SK-N-SH (cell line): ENCODE data around the gene PRKAA2. TPM values are rescaled to one million over a fixed set of nuclear protein-coding genes. Genes with fewer than 3 reads are reported as not detected.

ENCODE experiments used
- CTCF ChIA-PET: fragments of 300-600, 350-600 bp; formaldehyde crosslinking; extraction: SDS; loops from one replicate; lab custom pipeline; 2021; lab: Yijun Ruan, JAX
- POLR2A ChIA-PET: fragments of 350-600 bp; sonication (Branson Sonifier 250); formaldehyde crosslinking; extraction: SDS; loops from one replicate; lab custom pipeline; 2020; ENCODE audit warnings: antibody characterized with exemption, inconsistent platforms; lab: Yijun Ruan, JAX
- DNase-seq: peaks from one replicate; pipeline ENCODE4 v3.0.0; 2012
- H2AFZ ChIP-seq: fragments of 200-600 bp; sonication (generic); 2 replicates; pipeline ENCODE4 v1.8.1; 2016; ENCODE audit warnings: antibody characterized with exemption, mild to moderate bottlenecking, low read depth
- H3F3A ChIP-seq: fragments of 200-600 bp; sonication (generic); replicated peaks from 2 replicates; pipeline ENCODE3; 2016; ENCODE audit warnings: antibody characterized with exemption, mild to moderate bottlenecking; ENCODE audit not compliant: insufficient read depth
- H3K27ac ChIP-seq, 2 experiments: fragments of 200-500 bp in 1 of 2; fragments of 200-600 bp in 1 of 2; sonication (Bioruptor generic) in 1 of 2; sonication (generic), shearing (Covaris generic) in 1 of 2; 2 replicates each; pipeline versions ENCODE4 v1.5.1 to v1.6.1; 2014 to 2016; ENCODE audit warnings: low read depth in 2 of 2, inconsistent platforms in 1 of 2, low read length in 1 of 2, mild to moderate bottlenecking in 1 of 2, mixed read lengths in 1 of 2
- H3K27me3 ChIP-seq: fragments of 200-600 bp; sonication (generic), shearing (Covaris generic); 2 replicates; pipeline ENCODE4 v1.6.1; 2016; ENCODE audit warnings: mixed run types; ENCODE audit not compliant: insufficient read depth
- H3K36me3 ChIP-seq, 2 experiments: fragments of 200-500 bp in 1 of 2; fragments of 200-600 bp in 1 of 2; sonication (Bioruptor generic) in 1 of 2; sonication (generic) in 1 of 2; replicated peaks in 1 of 2; 2 replicates each; pipeline versions ENCODE3 to v1.5.1; 2014 to 2016; ENCODE audit warnings: low read length in 1 of 2, mild to moderate bottlenecking in 1 of 2; ENCODE audit not compliant: insufficient read depth in 2 of 2, control insufficient read depth in 1 of 2
- H3K4me1 ChIP-seq, 2 experiments: fragments of 200-500 bp in 1 of 2; fragments of 200-600 bp in 1 of 2; sonication (Bioruptor generic) in 1 of 2; sonication (generic), shearing (Covaris generic) in 1 of 2; 2 replicates each; pipeline versions ENCODE4 v1.5.1 to v1.6.1; 2014 to 2016; ENCODE audit warnings: low read depth in 1 of 2, low read length in 1 of 2, mixed run types in 1 of 2; ENCODE audit not compliant: insufficient read depth in 2 of 2, control insufficient read depth in 1 of 2
- H3K4me2 ChIP-seq: fragments of 200-600 bp; sonication (generic), shearing (Covaris generic); 2 replicates; pipeline ENCODE4 v1.6.1; 2017; ENCODE audit warnings: mixed run types
- H3K4me3 ChIP-seq, 2 experiments: fragments of 200-500 bp in 1 of 2; fragments of 200-600 bp in 1 of 2; sonication (Bioruptor generic) in 1 of 2; sonication (generic), shearing (Covaris generic) in 1 of 2; 2 replicates each; pipeline versions ENCODE4 v1.5.1 to v1.8.1; 2014 to 2016; ENCODE audit warnings: low read depth in 2 of 2, inconsistent platforms in 1 of 2, low read length in 1 of 2, mild to moderate bottlenecking in 1 of 2, mixed read lengths in 1 of 2, moderate library complexity in 1 of 2
- H3K79me2 ChIP-seq: fragments of 200-600 bp; sonication (generic); 2 replicates; pipeline ENCODE4 v1.8.1; 2017; ENCODE audit warnings: mild to moderate bottlenecking; ENCODE audit not compliant: insufficient read depth
- H3K9ac ChIP-seq: fragments of 200-600 bp; sonication (generic); 2 replicates; pipeline ENCODE4 v1.6.1; 2017; ENCODE audit warnings: mixed run types
- H3K9me2 ChIP-seq: fragments of 200-600 bp; sonication (generic); 2 replicates; pipeline ENCODE4 v1.6.1; 2017; ENCODE audit warnings: mixed run types
- H3K9me3 ChIP-seq: fragments of 200-600 bp; sonication (generic); 2 replicates; pipeline ENCODE4 v1.6.1; 2017; ENCODE audit warnings: mixed run types, mild to moderate bottlenecking, moderate library complexity
- H4K20me1 ChIP-seq: fragments of 200-600 bp; sonication (generic); 2 replicates; pipeline ENCODE4 v1.6.1; 2017; ENCODE audit warnings: mild to moderate bottlenecking, mixed run types; ENCODE audit not compliant: insufficient read depth
- ELF1 ChIP-seq: IDR thresholded peaks from 2 replicates; pipeline ENCODE4 v1.4.0; 2012
- EZH2phosphoT487 ChIP-seq: fragments of 200-600 bp; sonication (generic); IDR thresholded peaks from 2 replicates; pipeline ENCODE4 v1.6.1; 2017; ENCODE audit warnings: low read depth, mixed run types, mild to moderate bottlenecking, antibody characterized with exemption, moderate library complexity, borderline replicate concordance
- FOSL2 ChIP-seq: IDR thresholded peaks from 2 replicates; pipeline ENCODE4 v1.4.0; 2012; ENCODE audit warnings: low read depth, mild to moderate bottlenecking, moderate library complexity, borderline replicate concordance
- FOXM1 ChIP-seq: IDR thresholded peaks from 2 replicates; pipeline ENCODE4 v1.4.0; 2012; ENCODE audit warnings: low read depth, mild to moderate bottlenecking
- IRF3 ChIP-seq: fragments of 150-350 bp; IDR thresholded peaks from 2 replicates; pipeline ENCODE4 v1.6.1; 2016; ENCODE audit warnings: mild to moderate bottlenecking, low read depth, low read length
- MXI1 ChIP-seq: IDR thresholded peaks from 2 replicates; pipeline ENCODE4 v1.6.1; 2012; ENCODE audit warnings: mild to moderate bottlenecking, low read depth, low read length, improper control_type of control experiment
- RAD21 ChIP-seq: IDR thresholded peaks from 2 replicates; pipeline ENCODE4 v1.6.1; 2012; ENCODE audit warnings: mild to moderate bottlenecking, low read length
- RCOR1 ChIP-seq: fragments of 150-350 bp; IDR thresholded peaks from 2 replicates; pipeline ENCODE4 v1.6.1; 2017; ENCODE audit warnings: antibody characterized with exemption, low read length
- RXRA ChIP-seq: IDR thresholded peaks from 2 replicates; pipeline ENCODE4 v1.4.0; 2012; ENCODE audit warnings: low read depth, mild to moderate bottlenecking, borderline replicate concordance
- SMC3 ChIP-seq: IDR thresholded peaks from 2 replicates; pipeline ENCODE4 v1.6.1; 2012; ENCODE audit warnings: low read depth, low read length, improper control_type of control experiment
- TAF1 ChIP-seq: IDR thresholded peaks from 2 replicates; pipeline ENCODE4 v1.6.1; 2012; ENCODE audit warnings: low read depth, mild to moderate bottlenecking, low read length, moderate library complexity, borderline replicate concordance
- TCF12 ChIP-seq: IDR thresholded peaks from 2 replicates; pipeline ENCODE4 v1.4.0; 2012
- USF2 ChIP-seq: fragments of 150-350 bp; IDR thresholded peaks from 2 replicates; pipeline ENCODE4 v1.6.1; 2017; ENCODE audit warnings: antibody characterized with exemption, low read length, low read depth, borderline replicate concordance
- WGBS: methylation state at CpG from one replicate; pipeline ENCODE4 v1.1.6; 2017; ENCODE audit warnings: low lambda C conversion rate; 5-methylcytosine and 5-hydroxymethylcytosine counted together
- polyA plus RNA-seq, 3 experiments: library from polyadenylated mRNA; depleted of rRNA; stranded (reverse); fragments of >200 nt; gene quantifications; 2 replicates each; pipeline ENCODE4 v1.2.3, GENCODE V29; 2012

PRKAA2 gene
- polyA plus RNA-seq, 1 of the 3 experiments (the other 2 are of a cell fraction): 1.5 TPM

GRCh38 chr1:56719171-56719570, 74.1 kb downstream of the PRKAA2 start:
- DNase-seq: no peak
- Histone ChIP-seq H3K4me2 (no peak overlapping the region), H3K4me3 (no peak overlapping the region), H3K27ac (no peak overlapping the region), H4K20me1 (no peaks in the 10 kb centered on the region), H3K9me3 (no peaks in the 10 kb centered on the region), H3K9me2 (no peaks in the 10 kb centered on the region), H3K9ac (no peak overlapping the region), H3F3A (no peaks in the 10 kb centered on the region), H2AFZ (no peak overlapping the region), H3K36me3 (no peaks in the 10 kb centered on the region), H3K27me3 (no peaks in the 10 kb centered on the region), H3K79me2 (no peaks in the 10 kb centered on the region), H3K4me1 (peaks cover 0 to 5% of the 10 kb centered on the region in 2 experiments; a peak in 2 of 4 replicates)
- ChIA-PET POLR2A (no interaction called here), CTCF (interaction anchor here (2.4 kb wide), 1 partner anchor 10 kb away, joined by 12 read pairs; no protein-coding TSS in a partner anchor)
- 64% methylated on average over 1 of the region's 1 CpG for WGBS
- TF ChIP-seq FOSL2: no peak
- no peak for TF ChIP-seq TCF12
- no peak for TF ChIP-seq IRF3

GRCh38 chr1:56726706-56727105, 81.6 kb downstream of the PRKAA2 start:
- Histone ChIP-seq H3K4me1 (no peaks in the 10 kb centered on the region), H3K9me2 (no peaks in the 10 kb centered on the region), H3K27me3 (no peaks in the 10 kb centered on the region), H3K79me2 (no peaks in the 10 kb centered on the region), H3K36me3 (no peaks in the 10 kb centered on the region), H3F3A (no peaks in the 10 kb centered on the region), H3K9ac (no peak overlapping the region), H2AFZ (no peak overlapping the region), H3K27ac (no peak overlapping the region), H3K9me3 (no peaks in the 10 kb centered on the region), H3K4me3 (no peak overlapping the region), H4K20me1 (no peaks in the 10 kb centered on the region), H3K4me2 (no peak overlapping the region)
- ChIA-PET CTCF (no interaction called here), POLR2A (no interaction called here)
- no peak for DNase-seq
- no peak for TF ChIP-seq USF2

- Histone ChIP-seq H3K27me3 (no peaks in the 10 kb centered on the region), H3K9me2 (no peaks in the 10 kb centered on the region), H3K79me2 (no peaks in the 10 kb centered on the region), H3K4me1 (no peaks in the 10 kb centered on the region), H3K36me3 (no peaks in the 10 kb centered on the region), H3K4me3 (no peak overlapping the region), H3K9me3 (no peaks in the 10 kb centered on the region), H3K9ac (no peak overlapping the region), H3K4me2 (no peak overlapping the region), H2AFZ (no peak overlapping the region), H3K27ac (no peak overlapping the region), H3F3A (no peaks in the 10 kb centered on the region), H4K20me1 (no peaks in the 10 kb centered on the region)
- DNase-seq: no peak
- 58% methylated on average over 2 of the region's 2 CpGs for WGBS
- ChIA-PET POLR2A (no interaction called here), CTCF (interaction anchor here (0.7 kb wide), 1 partner anchor 1747 kb away, joined by 3 read pairs; no protein-coding TSS in a partner anchor)
- TF ChIP-seq MXI1 (no peak), FOXM1 (no peak), FOSL2 (no peak), TAF1 (no peak), ELF1 (no peak), RCOR1 (no peak), SMC3 (no peak), RXRA (no peak), EZH2phosphoT487 (no peak), RAD21 (no peak)
These were observed 83.8 kb downstream of the PRKAA2 start for GRCh38 chr1:56728964-56729363.
